ENCODE data around the gene FLNB.

Gene FLNB

DNA sequence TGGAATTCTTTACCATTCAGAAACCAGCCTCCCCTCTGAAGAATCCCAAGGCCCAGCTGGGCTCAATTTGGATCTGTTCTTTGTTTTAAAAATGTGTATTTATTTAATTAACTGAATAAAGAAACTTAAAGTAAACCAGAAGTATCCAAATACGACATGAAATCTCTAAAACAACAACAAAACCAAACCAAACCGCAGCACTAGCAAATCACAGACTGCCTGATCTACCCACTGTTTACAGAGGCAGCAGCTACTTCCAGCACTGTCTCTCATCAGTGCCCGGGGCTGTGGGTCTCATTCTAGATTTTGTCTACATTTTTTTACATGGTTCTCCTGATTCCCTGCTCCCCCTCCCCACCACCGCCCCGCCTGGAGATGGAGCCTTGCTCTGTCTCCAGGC, 2.3 kb downstream of the FLNB start:
- no peak for TF ChIP-seq SIN3A (IDR thresholded peaks at IDR 0.05; ENCODE audit: borderline replicate concordance, insufficient read depth, low read length)
- no peak for TF ChIP-seq FOXP2 (optimal IDR thresholded peaks at IDR 0.05; ENCODE audit: borderline replicate concordance, extremely low read depth, extremely low read length, insufficient read depth)
- no peak for TF ChIP-seq TAF1 (IDR thresholded peaks at IDR 0.05; ENCODE audit: borderline replicate concordance, insufficient read depth, low read length)
- TF ChIP-seq POLR2AphosphoS5 (IDR thresholded peaks at IDR 0.05; ENCODE audit: low read depth, low read length) = no peak
- TF ChIP-seq, protein P1, sequence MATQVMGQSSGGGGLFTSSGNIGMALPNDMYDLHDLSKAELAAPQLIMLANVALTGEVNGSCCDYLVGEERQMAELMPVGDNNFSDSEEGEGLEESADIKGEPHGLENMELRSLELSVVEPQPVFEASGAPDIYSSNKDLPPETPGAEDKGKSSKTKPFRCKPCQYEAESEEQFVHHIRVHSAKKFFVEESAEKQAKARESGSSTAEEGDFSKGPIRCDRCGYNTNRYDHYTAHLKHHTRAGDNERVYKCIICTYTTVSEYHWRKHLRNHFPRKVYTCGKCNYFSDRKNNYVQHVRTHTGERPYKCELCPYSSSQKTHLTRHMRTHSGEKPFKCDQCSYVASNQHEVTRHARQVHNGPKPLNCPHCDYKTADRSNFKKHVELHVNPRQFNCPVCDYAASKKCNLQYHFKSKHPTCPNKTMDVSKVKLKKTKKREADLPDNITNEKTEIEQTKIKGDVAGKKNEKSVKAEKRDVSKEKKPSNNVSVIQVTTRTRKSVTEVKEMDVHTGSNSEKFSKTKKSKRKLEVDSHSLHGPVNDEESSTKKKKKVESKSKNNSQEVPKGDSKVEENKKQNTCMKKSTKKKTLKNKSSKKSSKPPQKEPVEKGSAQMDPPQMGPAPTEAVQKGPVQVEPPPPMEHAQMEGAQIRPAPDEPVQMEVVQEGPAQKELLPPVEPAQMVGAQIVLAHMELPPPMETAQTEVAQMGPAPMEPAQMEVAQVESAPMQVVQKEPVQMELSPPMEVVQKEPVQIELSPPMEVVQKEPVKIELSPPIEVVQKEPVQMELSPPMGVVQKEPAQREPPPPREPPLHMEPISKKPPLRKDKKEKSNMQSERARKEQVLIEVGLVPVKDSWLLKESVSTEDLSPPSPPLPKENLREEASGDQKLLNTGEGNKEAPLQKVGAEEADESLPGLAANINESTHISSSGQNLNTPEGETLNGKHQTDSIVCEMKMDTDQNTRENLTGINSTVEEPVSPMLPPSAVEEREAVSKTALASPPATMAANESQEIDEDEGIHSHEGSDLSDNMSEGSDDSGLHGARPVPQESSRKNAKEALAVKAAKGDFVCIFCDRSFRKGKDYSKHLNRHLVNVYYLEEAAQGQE (IDR thresholded peaks at IDR 0.05; ENCODE audit: insufficient read depth in 1 of 2, low read depth in 2 of 2, low read length in 2 of 2) = no peak

DNA sequence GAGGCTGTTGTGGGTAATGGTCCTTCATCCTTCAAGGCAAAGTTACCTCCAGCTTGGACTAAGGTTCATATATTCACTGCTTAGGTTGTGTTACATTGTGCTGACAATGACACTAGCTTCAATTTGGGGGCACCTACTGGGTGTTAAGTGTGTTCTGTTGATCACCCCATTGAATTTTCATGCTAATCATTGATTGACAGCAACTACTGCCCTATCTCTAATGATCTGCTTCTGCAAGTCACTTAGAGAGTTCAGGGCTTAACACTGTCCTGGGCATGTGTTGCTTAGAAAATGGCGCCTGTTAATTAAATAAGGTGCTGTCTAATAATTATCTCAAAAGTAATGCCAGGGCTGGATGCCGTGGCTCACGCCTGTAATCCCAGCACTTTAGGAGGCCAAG, 3.4 kb downstream of the FLNB start:
- TF ChIP-seq SIN3A (IDR thresholded peaks at IDR 0.05; ENCODE audit: borderline replicate concordance, insufficient read depth, low read length) (no peak), TAF1 (IDR thresholded peaks at IDR 0.05; ENCODE audit: borderline replicate concordance, insufficient read depth, low read length) (no peak), FOXP2 (optimal IDR thresholded peaks at IDR 0.05; ENCODE audit: borderline replicate concordance, extremely low read depth, extremely low read length, insufficient read depth) (no peak), POLR2AphosphoS5 (IDR thresholded peaks at IDR 0.05; ENCODE audit: low read depth, low read length) (no peak)
- TF ChIP-seq, protein P1 (IDR thresholded peaks at IDR 0.05; ENCODE audit: insufficient read depth in 1 of 2, low read depth in 2 of 2, low read length in 2 of 2) = no peak

DNA sequence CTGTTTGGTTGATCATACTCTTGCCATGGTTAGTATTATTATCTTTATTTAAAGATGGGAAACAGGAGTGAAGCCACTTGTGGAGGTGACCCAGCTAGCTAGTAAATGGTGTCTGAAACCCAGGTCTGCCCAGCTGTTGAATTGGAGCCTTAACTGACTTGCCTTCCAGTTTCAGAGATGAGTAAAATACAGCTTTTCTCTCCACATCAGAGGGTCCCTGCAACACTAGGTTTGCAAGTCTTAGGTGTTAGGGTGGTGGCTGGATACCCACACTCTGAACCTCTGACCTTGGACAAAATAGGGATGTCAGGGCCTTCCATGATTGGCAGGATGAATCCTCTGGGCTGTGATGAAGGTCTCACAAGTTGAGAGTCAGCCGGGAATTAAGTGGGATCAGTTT, 4.1 kb downstream of the FLNB start:
- TF ChIP-seq, protein P1 (IDR thresholded peaks at IDR 0.05; ENCODE audit: insufficient read depth in 1 of 2, low read depth in 2 of 2, low read length in 2 of 2) = no peak
- TF ChIP-seq POLR2AphosphoS5 (IDR thresholded peaks at IDR 0.05; ENCODE audit: low read depth, low read length) (no peak), FOXP2 (optimal IDR thresholded peaks at IDR 0.05; ENCODE audit: borderline replicate concordance, extremely low read depth, extremely low read length, insufficient read depth) (no peak), TAF1 (IDR thresholded peaks at IDR 0.05; ENCODE audit: borderline replicate concordance, insufficient read depth, low read length) (no peak), SIN3A (IDR thresholded peaks at IDR 0.05; ENCODE audit: borderline replicate concordance, insufficient read depth, low read length) (no peak)

DNA sequence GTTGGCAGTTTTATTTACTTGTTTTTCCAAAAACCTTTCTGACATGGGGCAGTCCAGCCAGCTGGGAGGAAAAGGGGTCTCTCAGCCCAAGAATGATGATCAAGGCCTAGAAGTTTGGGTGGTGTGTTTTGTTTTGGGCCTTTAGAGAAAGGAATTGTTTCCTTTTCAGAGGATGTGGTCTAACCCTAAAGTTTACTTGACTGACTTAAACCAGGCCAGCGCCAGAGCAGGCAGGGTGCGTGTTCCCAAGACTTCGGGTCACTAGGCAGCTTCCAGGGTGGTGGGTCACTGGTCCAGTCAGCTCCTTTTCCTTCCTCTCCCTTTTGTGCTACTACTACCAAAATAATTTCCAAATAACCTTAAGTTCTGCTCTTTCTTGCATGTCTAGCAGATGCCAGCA, 4.9 kb downstream of the FLNB start:
- no peak for TF ChIP-seq SIN3A (IDR thresholded peaks at IDR 0.05; ENCODE audit: borderline replicate concordance, insufficient read depth, low read length)

DNA sequence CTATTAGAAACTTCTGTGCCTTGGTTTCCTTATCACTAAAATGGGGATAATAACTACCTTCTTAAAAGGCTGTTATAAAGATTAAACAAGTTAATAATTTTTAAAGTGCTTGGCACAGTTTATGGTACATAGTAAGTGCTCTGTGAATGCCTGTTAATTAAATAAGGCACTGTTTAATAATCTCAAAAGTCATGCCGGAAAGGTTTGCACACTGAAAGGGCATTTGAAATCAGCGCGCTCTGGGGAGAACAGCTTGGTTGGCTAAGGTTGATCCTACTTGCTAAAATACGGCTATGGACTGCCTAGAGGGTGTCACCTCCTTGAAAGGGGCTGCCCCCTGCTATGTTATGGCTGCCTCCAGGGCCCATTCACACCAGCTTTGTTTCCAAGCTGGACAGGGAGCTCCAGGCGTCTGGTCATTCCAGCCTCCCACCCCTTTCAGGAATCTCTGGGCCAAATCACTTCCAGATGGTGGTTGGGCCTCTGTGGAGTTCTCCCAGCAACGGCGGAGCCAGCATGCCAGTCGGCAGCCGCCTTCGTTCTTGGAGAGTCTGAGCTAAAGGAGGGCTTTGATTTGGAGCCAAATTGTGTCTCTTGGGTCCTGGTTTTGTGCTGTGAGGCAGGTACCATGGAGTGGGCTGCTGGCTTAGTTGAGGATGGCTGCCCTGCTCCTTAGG, 5.9 kb downstream of the FLNB start:
- TF ChIP-seq, protein P1 (IDR thresholded peaks at IDR 0.05; ENCODE audit: insufficient read depth in 1 of 2, low read depth in 2 of 2, low read length in 2 of 2) = no peak
- TF ChIP-seq SIN3A (IDR thresholded peaks at IDR 0.05; ENCODE audit: borderline replicate concordance, insufficient read depth, low read length) (no peak), TAF1 (IDR thresholded peaks at IDR 0.05; ENCODE audit: borderline replicate concordance, insufficient read depth, low read length) (no peak)

Data from PFSK-1 (cell line).